Measurements from ENCODE around the gene PGP. TPM values are rescaled to one million over a fixed set of nuclear protein-coding genes. Genes with fewer than 3 reads are reported as not detected.
A peak's percentile ranks its signal among the peaks of the same experiment; 100 is the strongest.

The PGP gene
- total and polyA plus RNA-seq, 10 of the 15 experiments (the other 5 are each of a cell fraction or from before 2014, with no cell fraction given) = 0.42 to 28.0 (median 12.1) TPM

GRCh38 chr16:2205967-2206313, 8.7 kb downstream of the PGP start (continued):
- TF ChIP-seq NFIC (IDR thresholded peaks at IDR 0.05; ENCODE audit: low read depth, low read length) (no peak), EZH2 (IDR thresholded peaks at IDR 0.05; ENCODE audit: borderline replicate concordance, control insufficient read depth, low read depth, low read length) (no peak), KDM1A (IDR thresholded peaks at IDR 0.05; ENCODE audit: borderline replicate concordance) (no peak), SPI1 (IDR thresholded peaks at IDR 0.05; ENCODE audit: borderline replicate concordance, insufficient read depth, low read depth, low read length) (no peak), ZBED1 (IDR thresholded peaks at IDR 0.05; ENCODE audit: borderline replicate concordance) (no peak)

GRCh38 chr16:2205104-2205966, 9.3 kb downstream of the PGP start, which contains the start of gene MLST8:
Gene MLST8 (plus strand): TSS chr16:2205454. CDS start chr16:2206086, 632 bp downstream.
- Histone ChIP-seq H4K20me1 (ENCODE audit: control insufficient read depth, insufficient read depth) (no peaks in the 10 kb centered on the region), H3K4me3 (peak within 1 kb of the TSS; percentile 93), H3K4me1 (ENCODE audit: control insufficient read depth, insufficient read depth, low read length) (peaks cover 6% of the 10 kb centered on the region; the same call in 1 of the 2 replicates), H3K27me3 (replicated peaks in 1 of 2; ENCODE audit: control insufficient read depth in 2 of 2, insufficient read depth in 2 of 2, low read length in 1 of 2) (no peaks in the 10 kb centered on the region), H3K27ac (ENCODE audit: control insufficient read depth, insufficient read depth) (peak within 1 kb of the TSS; percentile 96), H3K4me2 (ENCODE audit: control insufficient read depth, insufficient read depth) (peak within 1 kb of the TSS; percentile 89), H2AFZ (ENCODE audit: control insufficient read depth, low read depth, low read length) (peak within 1 kb of the TSS; percentile 87), H3K79me2 (ENCODE audit: control insufficient read depth, insufficient read depth, low read length) (peaks cover 20% of the 10 kb centered on the region), H3K36me3 (ENCODE audit: control insufficient read depth in 2 of 2, insufficient read depth in 2 of 2, low read length in 1 of 2) (peaks cover 8 to 16% of the 10 kb centered on the region in 2 experiments; a peak in 3 of 4 replicates), H3K9me3 (replicated peaks; ENCODE audit: control insufficient read depth, insufficient read depth, low read length) (no peaks in the 10 kb centered on the region), H3K9ac (ENCODE audit: control insufficient read depth, insufficient read depth, low read length) (peak within 1 kb of the TSS; percentile 78)
- CTCF ChIA-PET = interaction anchor here (0.7 to 1.3 kb wide), 2 partner anchors 9 to 201 kb away, joined by 3 to 6 read pairs; partner anchors contain the start of gene PGP
- BruUV-seq (replicated peaks) = no TSS peak
- ATAC-seq = peak; percentile 85
- WGBS (ENCODE audit: insufficient coverage, insufficient replicate concordance, low lambda C conversion rate, missing lambda C conversion rate) = under 1% methylated on average over 89 of the region's 93 CpGs
- FAIRE-seq = peak; percentile 80
- SMC1A ChIA-PET (ENCODE audit: uncharacterized antibody, unreplicated experiment) = no interaction called here
- intact Hi-C loops (cut with micrococcal nuclease; ENCODE audit: unreplicated experiment) = loop anchor here (5.0 kb wide), 1 partner anchor 47 kb away; the partner anchor contains the start of gene ECI1
- POLR2A ChIA-PET = interaction anchor here (0.6 to 1.5 kb wide), 4 partner anchors 9 to 47 kb away, joined by 3 to 5 read pairs (median 4); partner anchors contain the start of genes ECI1 and PGP
- in situ Hi-C loops (cut with MboI) = no loop called here
- peak; percentile 45 for DNase-seq (ENCODE audit: low read depth, low spot score)
- RAD21 ChIA-PET (ENCODE audit: unreplicated experiment) = interaction anchor here (1.0 to 1.5 kb wide), 2 partner anchors 9 to 46 kb away, joined by 3 read pairs; partner anchors contain the start of genes ECI1 and PGP
- TF ChIP-seq FOXK2 (IDR thresholded peaks at IDR 0.05) (peak; percentile 96), HDGF (IDR thresholded peaks at IDR 0.05) (no peak; the same call in 1 of the 2 replicates), NBN (IDR thresholded peaks at IDR 0.05) (peak; percentile 34; the same call in 1 of the 2 replicates), RELB (IDR thresholded peaks at IDR 0.05; ENCODE audit: low read depth) (peak; percentile 86; the same call in 1 of the 2 replicates), ZSCAN29 (IDR thresholded peaks at IDR 0.05) (no peak), USF1 (IDR thresholded peaks at IDR 0.05; ENCODE audit: borderline replicate concordance, extremely low read length, insufficient read depth, low read depth, low read length) (peak; percentile 57), SMARCA5 (IDR thresholded peaks at IDR 0.05) (no peak; the same call in 1 of the 2 replicates), TBL1XR1 (IDR thresholded peaks at IDR 0.05; ENCODE audit: low read depth, low read length) (0 out of 2 replicates have a peak, but pooled peaks have one; percentile 67), REST (IDR thresholded peaks at IDR 0.05; ENCODE audit: low read depth, low read length) (no peak), TARDBP (IDR thresholded peaks at IDR 0.05; ENCODE audit: borderline replicate concordance) (peak; percentile 50; the same call in 1 of the 2 replicates)
